Loucy (cell line): ENCODE data around the gene WRAP73.

ENCODE experiments used
- H2AFZ ChIP-seq: fragments of 200-600 bp; sonication (generic); 2 replicates; pipeline ENCODE4 v1.6.0; 2016; ENCODE audit warnings: antibody characterized with exemption, mild to moderate bottlenecking, low read length, moderate library complexity
- H3F3A ChIP-seq: fragments of 200-600 bp; 2 replicates; pipeline ENCODE4 v1.6.0; 2016; ENCODE audit warnings: antibody characterized with exemption, low read depth, mild to moderate bottlenecking
- H3K27me3 ChIP-seq: fragments of 200-600 bp; sonication (generic); 2 replicates; pipeline ENCODE4 v1.6.1; 2014; ENCODE audit warnings: low read length, mild to moderate bottlenecking; ENCODE audit not compliant: insufficient read depth, poor library complexity, severe bottlenecking
- H3K36me3 ChIP-seq: fragments of 200-600 bp; sonication (generic); 2 replicates; pipeline ENCODE4 v1.6.1; 2016; ENCODE audit warnings: low read length; ENCODE audit not compliant: insufficient read depth
- H3K4me1 ChIP-seq: fragments of 200-600 bp; sonication (generic); 2 replicates; pipeline ENCODE4 v1.5.1; 2014; ENCODE audit warnings: low read length, mild to moderate bottlenecking; ENCODE audit not compliant: insufficient read depth, poor library complexity, severe bottlenecking
- H3K4me2 ChIP-seq: fragments of 200-600 bp; sonication (generic); 2 replicates; pipeline ENCODE4 v1.6.0; 2014; ENCODE audit warnings: antibody characterized with exemption, low read length, low read depth, mild to moderate bottlenecking; ENCODE audit not compliant: poor library complexity, severe bottlenecking
- H3K4me3 ChIP-seq: fragments of 200-600 bp; sonication (generic); 2 replicates; pipeline ENCODE4 v1.5.1; 2014; ENCODE audit warnings: low read length, mild to moderate bottlenecking, mixed read lengths; ENCODE audit not compliant: poor library complexity, severe bottlenecking
- H3K79me2 ChIP-seq: fragments of 200-600 bp; sonication (generic); 2 replicates; pipeline ENCODE4 v1.6.1; 2014; ENCODE audit warnings: low read length; ENCODE audit not compliant: insufficient read depth
- H3K9ac ChIP-seq: fragments of 200-600 bp; sonication (generic); 2 replicates; pipeline ENCODE4 v1.6.0; 2014; ENCODE audit warnings: mild to moderate bottlenecking, low read depth, low read length, moderate library complexity; ENCODE audit not compliant: poor library complexity, severe bottlenecking
- H3K9me2 ChIP-seq: fragments of 200-600 bp; sonication (generic); replicated peaks from 2 replicates; pipeline ENCODE4 v1.6.1; 2016; ENCODE audit warnings: low read depth, low read length, mixed read lengths
- H3K9me3 ChIP-seq: fragments of 200-600 bp; sonication (generic); 2 replicates; pipeline ENCODE4 v1.6.1; 2014; ENCODE audit warnings: mild to moderate bottlenecking, antibody characterized with exemption, low read length, low read depth; ENCODE audit not compliant: insufficient read depth
- H4K20me1 ChIP-seq: fragments of 200-600 bp; sonication (generic); 2 replicates; pipeline ENCODE4 v1.6.0; 2014; ENCODE audit warnings: antibody characterized with exemption, low read length, mild to moderate bottlenecking; ENCODE audit not compliant: insufficient read depth, poor library complexity, severe bottlenecking
- EZH2phosphoT487 ChIP-seq: fragments of 200-600 bp; IDR thresholded peaks from 2 replicates; pipeline ENCODE4 v1.6.1; 2018; ENCODE audit warnings: antibody characterized with exemption, mild to moderate bottlenecking, moderate library complexity, borderline replicate concordance
- TF ChIP-seq, protein P1 (sequence below): fragments of 200-600 bp; sonication (generic); conservative IDR thresholded peaks from 2 replicates; pipeline ENCODE4 v1.5.1; 2014; ENCODE audit warnings: mild to moderate bottlenecking, antibody characterized with exemption, low read length

WRAP73 gene

GRCh38 chr1:3697810-3698209 lies 47.9 kb upstream of the WRAP73 start:
- no peaks in the 10 kb centered on the region for H3K9me3 ChIP-seq
- H3K79me2 ChIP-seq: no peaks in the 10 kb centered on the region
- H3K9me2 ChIP-seq: no peaks in the 10 kb centered on the region
- no peaks in the 10 kb centered on the region for H4K20me1 ChIP-seq
- peaks cover 12% of the 10 kb centered on the region for H3K4me1 ChIP-seq
- H3K4me2 ChIP-seq: no peak overlapping the region
- H3K9ac ChIP-seq: no peak overlapping the region
- no peaks in the 10 kb centered on the region for H3F3A ChIP-seq
- H3K27me3 ChIP-seq: no peaks in the 10 kb centered on the region
- no peak overlapping the region for H2AFZ ChIP-seq
- H3K4me3 ChIP-seq: no peak overlapping the region
- H3K36me3 ChIP-seq: no peaks in the 10 kb centered on the region
- no peak for TF ChIP-seq EZH2phosphoT487
- TF ChIP-seq, protein P1, sequence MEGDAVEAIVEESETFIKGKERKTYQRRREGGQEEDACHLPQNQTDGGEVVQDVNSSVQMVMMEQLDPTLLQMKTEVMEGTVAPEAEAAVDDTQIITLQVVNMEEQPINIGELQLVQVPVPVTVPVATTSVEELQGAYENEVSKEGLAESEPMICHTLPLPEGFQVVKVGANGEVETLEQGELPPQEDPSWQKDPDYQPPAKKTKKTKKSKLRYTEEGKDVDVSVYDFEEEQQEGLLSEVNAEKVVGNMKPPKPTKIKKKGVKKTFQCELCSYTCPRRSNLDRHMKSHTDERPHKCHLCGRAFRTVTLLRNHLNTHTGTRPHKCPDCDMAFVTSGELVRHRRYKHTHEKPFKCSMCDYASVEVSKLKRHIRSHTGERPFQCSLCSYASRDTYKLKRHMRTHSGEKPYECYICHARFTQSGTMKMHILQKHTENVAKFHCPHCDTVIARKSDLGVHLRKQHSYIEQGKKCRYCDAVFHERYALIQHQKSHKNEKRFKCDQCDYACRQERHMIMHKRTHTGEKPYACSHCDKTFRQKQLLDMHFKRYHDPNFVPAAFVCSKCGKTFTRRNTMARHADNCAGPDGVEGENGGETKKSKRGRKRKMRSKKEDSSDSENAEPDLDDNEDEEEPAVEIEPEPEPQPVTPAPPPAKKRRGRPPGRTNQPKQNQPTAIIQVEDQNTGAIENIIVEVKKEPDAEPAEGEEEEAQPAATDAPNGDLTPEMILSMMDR: no peak

DNA sequence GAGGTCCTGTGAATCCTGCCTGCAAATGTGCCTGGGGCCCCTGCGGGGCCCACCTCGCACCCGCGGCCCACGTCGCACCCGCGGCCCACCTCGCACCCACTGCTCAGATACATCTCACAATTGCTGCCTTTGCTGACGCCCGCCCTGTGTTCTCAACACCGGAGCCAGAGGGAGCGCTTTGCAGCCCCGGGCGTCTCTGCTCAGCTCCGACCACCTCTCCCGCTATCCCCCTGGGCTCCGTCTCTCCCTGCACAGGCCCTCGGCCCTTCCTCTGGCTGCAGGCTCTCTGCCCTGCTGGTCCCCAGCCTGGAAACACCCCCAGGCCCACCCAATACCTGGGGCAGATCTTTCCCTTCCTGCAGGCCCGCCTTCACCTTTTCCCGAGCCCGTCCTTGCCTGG lies 47.2 kb upstream of the WRAP73 start:
- Histone ChIP-seq H4K20me1 (no peaks in the 10 kb centered on the region), H3K4me2 (no peak overlapping the region), H3K27me3 (no peaks in the 10 kb centered on the region), H3K4me1 (peaks cover 5% of the 10 kb centered on the region), H3K9ac (no peak overlapping the region), H3K9me2 (no peaks in the 10 kb centered on the region), H3K9me3 (no peaks in the 10 kb centered on the region), H3K79me2 (no peaks in the 10 kb centered on the region), H3F3A (no peaks in the 10 kb centered on the region), H2AFZ (no peak overlapping the region), H3K4me3 (no peak overlapping the region), H3K36me3 (no peaks in the 10 kb centered on the region)
- TF ChIP-seq, protein P1: no peak
- no peak for TF ChIP-seq EZH2phosphoT487

- Histone ChIP-seq H3K4me2 (no peak overlapping the region), H3K79me2 (no peaks in the 10 kb centered on the region), H3K4me3 (no peak overlapping the region), H3K9ac (no peak overlapping the region), H3K4me1 (peaks cover under 1% of the 10 kb centered on the region), H3K36me3 (no peaks in the 10 kb centered on the region), H3K9me3 (no peaks in the 10 kb centered on the region), H2AFZ (no peak overlapping the region), H3K27me3 (no peaks in the 10 kb centered on the region), H4K20me1 (no peaks in the 10 kb centered on the region), H3F3A (no peaks in the 10 kb centered on the region), H3K9me2 (no peaks in the 10 kb centered on the region)
- no peak for TF ChIP-seq EZH2phosphoT487
- TF ChIP-seq, protein P1: no peak
Observed at GRCh38 chr1:3696689-3697088, 46.8 kb upstream of the WRAP73 start.
